ENCODE data around the gene COL12A1.

The COL12A1 gene

DNA sequence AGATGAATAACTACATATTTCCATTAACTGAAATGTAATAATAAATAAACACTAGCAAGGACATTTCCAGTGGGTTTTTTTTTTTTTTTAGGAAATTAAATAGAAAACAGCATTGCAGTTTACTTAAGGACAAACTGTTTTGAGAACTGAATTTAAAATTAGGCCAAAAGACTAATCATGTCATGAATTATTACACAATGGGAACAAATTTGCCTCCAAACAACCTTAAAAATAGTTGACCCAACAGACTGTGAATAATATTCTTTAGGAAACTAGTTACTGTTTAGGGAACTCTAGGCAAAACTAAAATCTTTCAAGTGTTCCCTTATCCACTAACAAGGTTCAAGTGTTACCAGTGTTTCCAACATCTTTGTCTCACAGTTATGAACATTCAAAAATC is 16.4 kb upstream of the COL12A1 start:
- TF ChIP-seq ZNF274 (IDR thresholded peaks at IDR 0.05; ENCODE audit: low read depth, low read length), result no peak
- H3K4me3 ChIP-seq (ENCODE audit: low read length), result no peak overlapping the region

- TF ChIP-seq ZNF274 (IDR thresholded peaks at IDR 0.05; ENCODE audit: low read depth, low read length), result no peak
- H3K4me3 ChIP-seq (ENCODE audit: low read length), result no peak overlapping the region
Measured at GRCh38 chr6:75221116-75221515, 15.3 kb upstream of the COL12A1 start.

GRCh38 chr6:75220357-75220756 is 14.5 kb upstream of the COL12A1 start:
- H3K4me3 ChIP-seq (ENCODE audit: low read length), result no peak overlapping the region
- TF ChIP-seq ZNF274 (IDR thresholded peaks at IDR 0.05; ENCODE audit: low read depth, low read length), result no peak

- H3K4me3 ChIP-seq (ENCODE audit: low read length), result no peak overlapping the region
- TF ChIP-seq ZNF274 (IDR thresholded peaks at IDR 0.05; ENCODE audit: low read depth, low read length), result no peak
Measured at GRCh38 chr6:75219263-75219662, 13.4 kb upstream of the COL12A1 start.

DNA sequence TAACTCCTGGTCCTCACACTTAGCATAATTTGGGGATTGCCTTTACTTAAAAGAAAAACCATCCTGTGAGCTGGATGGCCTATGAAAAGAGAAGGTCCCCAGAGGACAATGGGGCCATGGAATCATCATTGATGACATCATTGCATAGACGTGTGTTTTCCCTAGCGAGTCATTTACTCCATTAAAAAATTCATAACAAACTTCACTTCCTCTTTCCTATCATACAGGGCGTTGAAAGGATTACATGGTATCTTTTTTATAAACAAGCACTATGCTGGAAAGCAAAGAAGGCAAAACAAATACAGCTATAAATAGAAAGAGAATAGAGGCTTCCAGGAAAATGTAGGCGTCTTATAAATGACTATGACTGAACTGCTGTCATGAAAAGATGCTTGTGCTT is 11.3 kb upstream of the COL12A1 start:
- H3K4me3 ChIP-seq (ENCODE audit: low read length), result no peak overlapping the region
- TF ChIP-seq ZNF274 (IDR thresholded peaks at IDR 0.05; ENCODE audit: low read depth, low read length), result no peak

- H3K4me3 ChIP-seq (ENCODE audit: low read length), result no peak overlapping the region
- no peak for TF ChIP-seq ZNF274 (IDR thresholded peaks at IDR 0.05; ENCODE audit: low read depth, low read length)
Measured at GRCh38 chr6:75215291-75215690, 9.4 kb upstream of the COL12A1 start.

DNA sequence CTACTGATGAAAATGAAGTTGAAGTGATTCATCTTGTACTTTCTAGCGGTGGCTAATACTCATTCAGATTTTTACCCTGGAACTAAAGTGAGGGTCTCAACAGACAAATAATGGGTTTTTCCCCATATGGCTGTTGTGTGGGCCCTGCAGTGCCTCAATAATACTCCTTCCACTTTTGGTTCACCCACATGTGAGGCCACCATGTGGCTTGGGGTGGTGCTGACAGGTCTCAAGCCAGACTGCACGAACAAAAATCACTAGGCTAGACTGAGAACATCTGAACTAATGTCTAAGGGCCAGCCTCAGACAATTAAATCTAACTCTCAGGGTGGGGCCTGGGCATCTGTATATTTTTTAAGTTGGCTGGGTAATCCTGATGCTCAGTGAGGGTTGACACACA is 7.9 kb upstream of the COL12A1 start:
- H3K4me3 ChIP-seq (ENCODE audit: low read length), result no peak overlapping the region
- no peak for TF ChIP-seq ZNF274 (IDR thresholded peaks at IDR 0.05; ENCODE audit: low read depth, low read length)

- TF ChIP-seq ZNF274 (IDR thresholded peaks at IDR 0.05; ENCODE audit: low read depth, low read length), result no peak
- H3K4me3 ChIP-seq (ENCODE audit: low read length), result no peak overlapping the region
Measured at GRCh38 chr6:75213112-75213511, 7.3 kb upstream of the COL12A1 start.

GRCh38 chr6:75211920-75212590 is 6.2 kb upstream of the COL12A1 start:
- no peak for TF ChIP-seq ZNF274 (IDR thresholded peaks at IDR 0.05; ENCODE audit: low read depth, low read length)
- no peak overlapping the region for H3K4me3 ChIP-seq (ENCODE audit: low read length)

GRCh38 chr6:75210885-75211739 is 5.3 kb upstream of the COL12A1 start:
- TF ChIP-seq ZNF274 (IDR thresholded peaks at IDR 0.05; ENCODE audit: low read depth, low read length), result no peak
- H3K4me3 ChIP-seq (ENCODE audit: low read length), result no peak overlapping the region

GRCh38 chr6:75209184-75209723 is 3.4 kb upstream of the COL12A1 start:
- H3K4me3 ChIP-seq (ENCODE audit: low read length), result no peak overlapping the region
- no peak for TF ChIP-seq ZNF274 (IDR thresholded peaks at IDR 0.05; ENCODE audit: low read depth, low read length)

DNA sequence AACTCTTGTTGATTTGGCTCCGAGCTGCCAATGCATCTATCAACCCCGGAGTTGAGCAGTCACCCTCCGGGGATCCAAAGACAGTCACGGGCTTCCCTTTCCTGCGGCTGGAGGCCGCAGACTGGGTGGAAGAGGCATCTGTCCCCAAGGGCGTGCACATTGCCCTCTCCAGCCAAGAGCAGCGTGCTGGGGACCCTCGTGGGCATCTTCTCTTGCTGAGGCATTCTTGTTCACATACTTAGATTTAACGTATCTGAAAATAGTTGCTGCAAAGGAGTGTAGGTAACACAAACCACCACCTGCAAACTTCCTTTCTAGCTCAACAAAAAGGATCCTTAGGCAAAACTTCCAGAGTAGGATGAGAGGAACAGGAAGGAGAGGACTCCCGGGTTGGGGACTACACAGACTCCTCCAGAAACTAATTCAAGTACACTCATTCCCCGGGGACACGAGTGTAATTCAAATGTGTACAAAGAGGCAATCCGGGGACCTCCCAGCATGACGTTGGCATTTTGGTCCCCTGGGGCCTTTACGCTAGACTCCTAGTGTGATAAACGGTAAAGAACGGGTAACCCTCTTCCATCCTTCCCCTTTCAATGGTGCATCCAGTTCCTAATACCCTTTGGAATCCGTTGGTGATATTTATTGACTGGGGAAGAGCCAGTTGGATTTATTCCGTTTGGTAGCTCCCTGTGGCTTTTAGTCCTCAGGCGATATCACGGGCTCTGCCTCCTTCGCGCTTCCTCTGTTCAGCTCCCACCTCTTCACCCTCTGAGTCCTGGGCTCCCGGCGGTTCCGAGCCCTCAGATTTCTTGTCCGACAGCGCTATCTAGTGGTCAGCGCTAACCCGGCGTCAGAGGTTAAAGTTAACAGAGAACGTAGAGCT is 2.7 kb upstream of the COL12A1 start:
- TF ChIP-seq ZNF274 (IDR thresholded peaks at IDR 0.05; ENCODE audit: low read depth, low read length), result no peak
- H3K4me3 ChIP-seq (ENCODE audit: low read length), result peak overlapping the region; percentile 25; the same call in 1 of the 2 replicates

- H3K4me3 ChIP-seq (ENCODE audit: low read length), result peak overlapping the region; percentile 30; the same call in 1 of the 2 replicates
- no peak for TF ChIP-seq ZNF274 (IDR thresholded peaks at IDR 0.05; ENCODE audit: low read depth, low read length)
Measured at GRCh38 chr6:75206576-75207342, 906 bp upstream of the COL12A1 start.

Measured in GM08714 (cell line).